Measurements from ENCODE around the gene AJAP1. TPM values are rescaled to one million over a fixed set of nuclear protein-coding genes. Genes with fewer than 3 reads are reported as not detected.

The AJAP1 gene
- polyA plus RNA-seq, 1 donor from 2014 or later: 7.9 TPM

DNA sequence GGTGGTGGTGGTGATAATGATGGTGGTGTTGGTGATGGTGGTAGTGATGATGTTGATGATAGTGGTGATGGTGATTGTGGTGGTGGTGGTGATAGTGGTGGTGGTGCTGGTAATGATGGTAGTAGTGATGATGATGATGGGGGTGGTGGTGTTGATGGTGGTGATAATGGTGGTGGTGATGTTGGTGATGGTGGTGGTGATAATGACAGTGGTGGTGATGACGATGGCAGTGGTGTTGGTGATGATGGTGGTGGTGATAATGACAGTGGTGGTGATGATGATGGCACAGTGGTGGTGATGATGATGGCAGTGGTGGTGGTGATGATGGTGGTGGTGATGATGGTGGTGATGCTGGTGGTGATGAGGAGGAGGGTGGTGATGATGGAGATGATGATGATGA, 7.0 kb upstream of the AJAP1 start:
- no peaks in the 10 kb centered on the region for H3F3A ChIP-seq (ENCODE audit: insufficient read depth, low read length, poor library complexity, severe bottlenecking)
- H2AFZ ChIP-seq (ENCODE audit: low read depth, low read length): no peak overlapping the region
- no peaks in the 10 kb centered on the region for H3K36me3 ChIP-seq (ENCODE audit: insufficient read depth, low read length)
- H3K9me2 ChIP-seq (ENCODE audit: insufficient read depth, low read length): no peaks in the 10 kb centered on the region
- no peaks in the 10 kb centered on the region for H4K20me1 ChIP-seq (ENCODE audit: insufficient read depth)
- TF ChIP-seq, protein P1, sequence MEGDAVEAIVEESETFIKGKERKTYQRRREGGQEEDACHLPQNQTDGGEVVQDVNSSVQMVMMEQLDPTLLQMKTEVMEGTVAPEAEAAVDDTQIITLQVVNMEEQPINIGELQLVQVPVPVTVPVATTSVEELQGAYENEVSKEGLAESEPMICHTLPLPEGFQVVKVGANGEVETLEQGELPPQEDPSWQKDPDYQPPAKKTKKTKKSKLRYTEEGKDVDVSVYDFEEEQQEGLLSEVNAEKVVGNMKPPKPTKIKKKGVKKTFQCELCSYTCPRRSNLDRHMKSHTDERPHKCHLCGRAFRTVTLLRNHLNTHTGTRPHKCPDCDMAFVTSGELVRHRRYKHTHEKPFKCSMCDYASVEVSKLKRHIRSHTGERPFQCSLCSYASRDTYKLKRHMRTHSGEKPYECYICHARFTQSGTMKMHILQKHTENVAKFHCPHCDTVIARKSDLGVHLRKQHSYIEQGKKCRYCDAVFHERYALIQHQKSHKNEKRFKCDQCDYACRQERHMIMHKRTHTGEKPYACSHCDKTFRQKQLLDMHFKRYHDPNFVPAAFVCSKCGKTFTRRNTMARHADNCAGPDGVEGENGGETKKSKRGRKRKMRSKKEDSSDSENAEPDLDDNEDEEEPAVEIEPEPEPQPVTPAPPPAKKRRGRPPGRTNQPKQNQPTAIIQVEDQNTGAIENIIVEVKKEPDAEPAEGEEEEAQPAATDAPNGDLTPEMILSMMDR (IDR thresholded peaks at IDR 0.05; ENCODE audit: poor library complexity, severe bottlenecking): no peak
- TF ChIP-seq, protein P2, sequence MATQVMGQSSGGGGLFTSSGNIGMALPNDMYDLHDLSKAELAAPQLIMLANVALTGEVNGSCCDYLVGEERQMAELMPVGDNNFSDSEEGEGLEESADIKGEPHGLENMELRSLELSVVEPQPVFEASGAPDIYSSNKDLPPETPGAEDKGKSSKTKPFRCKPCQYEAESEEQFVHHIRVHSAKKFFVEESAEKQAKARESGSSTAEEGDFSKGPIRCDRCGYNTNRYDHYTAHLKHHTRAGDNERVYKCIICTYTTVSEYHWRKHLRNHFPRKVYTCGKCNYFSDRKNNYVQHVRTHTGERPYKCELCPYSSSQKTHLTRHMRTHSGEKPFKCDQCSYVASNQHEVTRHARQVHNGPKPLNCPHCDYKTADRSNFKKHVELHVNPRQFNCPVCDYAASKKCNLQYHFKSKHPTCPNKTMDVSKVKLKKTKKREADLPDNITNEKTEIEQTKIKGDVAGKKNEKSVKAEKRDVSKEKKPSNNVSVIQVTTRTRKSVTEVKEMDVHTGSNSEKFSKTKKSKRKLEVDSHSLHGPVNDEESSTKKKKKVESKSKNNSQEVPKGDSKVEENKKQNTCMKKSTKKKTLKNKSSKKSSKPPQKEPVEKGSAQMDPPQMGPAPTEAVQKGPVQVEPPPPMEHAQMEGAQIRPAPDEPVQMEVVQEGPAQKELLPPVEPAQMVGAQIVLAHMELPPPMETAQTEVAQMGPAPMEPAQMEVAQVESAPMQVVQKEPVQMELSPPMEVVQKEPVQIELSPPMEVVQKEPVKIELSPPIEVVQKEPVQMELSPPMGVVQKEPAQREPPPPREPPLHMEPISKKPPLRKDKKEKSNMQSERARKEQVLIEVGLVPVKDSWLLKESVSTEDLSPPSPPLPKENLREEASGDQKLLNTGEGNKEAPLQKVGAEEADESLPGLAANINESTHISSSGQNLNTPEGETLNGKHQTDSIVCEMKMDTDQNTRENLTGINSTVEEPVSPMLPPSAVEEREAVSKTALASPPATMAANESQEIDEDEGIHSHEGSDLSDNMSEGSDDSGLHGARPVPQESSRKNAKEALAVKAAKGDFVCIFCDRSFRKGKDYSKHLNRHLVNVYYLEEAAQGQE (IDR thresholded peaks at IDR 0.05; ENCODE audit: borderline replicate concordance): no peak
- TF ChIP-seq MXI1 (conservative IDR thresholded peaks at IDR 0.05; ENCODE audit: poor library complexity, severe bottlenecking): no peak
- TF ChIP-seq TAF1 (IDR thresholded peaks at IDR 0.05; ENCODE audit: low read depth): no peak
- TF ChIP-seq SMC3 (conservative IDR thresholded peaks at IDR 0.05; ENCODE audit: poor library complexity): no peak
- TF ChIP-seq RAD21 (conservative IDR thresholded peaks at IDR 0.05): no peak
- no peak for TF ChIP-seq POLR2AphosphoS5 (IDR thresholded peaks at IDR 0.05)
- no peak for TF ChIP-seq EP300 (conservative IDR thresholded peaks at IDR 0.05; ENCODE audit: poor library complexity, severe bottlenecking)
- TF ChIP-seq EZH2 (IDR thresholded peaks at IDR 0.05; ENCODE audit: borderline replicate concordance, insufficient read depth, low read length, poor library complexity, severe bottlenecking): no peak
- no peak overlapping the region for H3K4me3 ChIP-seq (ENCODE audit: low read length)
- no peaks in the 10 kb centered on the region for H3K27me3 ChIP-seq (ENCODE audit: insufficient read depth, low read depth, low read length)
- no peaks in the 10 kb centered on the region for H3K9me3 ChIP-seq (ENCODE audit: low read length)
- no peak overlapping the region for H3K27ac ChIP-seq (ENCODE audit: low read length)
- H3K9ac ChIP-seq (ENCODE audit: low read length): no peak overlapping the region
- no peak overlapping the region for H3K4me2 ChIP-seq (ENCODE audit: low read length)
- H3K79me2 ChIP-seq (replicated peaks; ENCODE audit: insufficient read depth, low read length): no peaks in the 10 kb centered on the region

DNA sequence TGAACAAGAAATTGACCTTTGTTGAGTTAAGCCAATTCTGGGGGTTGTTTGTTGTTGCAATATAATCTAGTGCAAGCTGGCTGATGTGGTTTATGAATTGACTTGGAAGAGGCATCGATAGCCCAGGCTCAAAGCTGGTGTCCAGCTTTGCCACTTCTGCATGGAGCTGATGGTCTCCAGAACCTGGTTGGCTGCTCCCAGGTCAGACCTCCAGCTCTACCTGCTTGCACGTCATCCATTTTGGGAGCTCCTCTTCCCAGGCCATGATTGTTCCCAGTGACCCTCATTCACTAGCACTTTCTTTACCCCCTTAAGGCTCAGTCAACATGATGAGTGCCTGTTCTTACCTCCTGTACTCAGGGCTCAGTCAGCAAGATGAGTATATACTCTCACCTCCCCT, 5.8 kb upstream of the AJAP1 start:
- TF ChIP-seq, protein P1 (IDR thresholded peaks at IDR 0.05; ENCODE audit: poor library complexity, severe bottlenecking): no peak
- no peak for TF ChIP-seq TAF1 (IDR thresholded peaks at IDR 0.05; ENCODE audit: low read depth)
- no peak for TF ChIP-seq RAD21 (conservative IDR thresholded peaks at IDR 0.05)
- no peak for TF ChIP-seq MXI1 (conservative IDR thresholded peaks at IDR 0.05; ENCODE audit: poor library complexity, severe bottlenecking)
- TF ChIP-seq POLR2AphosphoS5 (IDR thresholded peaks at IDR 0.05): no peak
- no peak for TF ChIP-seq EZH2 (IDR thresholded peaks at IDR 0.05; ENCODE audit: borderline replicate concordance, insufficient read depth, low read length, poor library complexity, severe bottlenecking)
- TF ChIP-seq EP300 (conservative IDR thresholded peaks at IDR 0.05; ENCODE audit: poor library complexity, severe bottlenecking): no peak
- TF ChIP-seq, protein P2 (IDR thresholded peaks at IDR 0.05; ENCODE audit: borderline replicate concordance): no peak
- TF ChIP-seq SMC3 (conservative IDR thresholded peaks at IDR 0.05; ENCODE audit: poor library complexity): no peak

More for the DNA sequence above, 5.8 kb upstream of the AJAP1 start:
- Histone ChIP-seq H4K20me1 (ENCODE audit: insufficient read depth) (no peaks in the 10 kb centered on the region), H3K9me2 (ENCODE audit: insufficient read depth, low read length) (no peaks in the 10 kb centered on the region), H3K36me3 (ENCODE audit: insufficient read depth, low read length) (no peaks in the 10 kb centered on the region), H3F3A (ENCODE audit: insufficient read depth, low read length, poor library complexity, severe bottlenecking) (no peaks in the 10 kb centered on the region), H3K4me2 (ENCODE audit: low read length) (no peak overlapping the region), H3K4me3 (ENCODE audit: low read length) (no peak overlapping the region), H3K27ac (ENCODE audit: low read length) (no peak overlapping the region), H3K79me2 (replicated peaks; ENCODE audit: insufficient read depth, low read length) (no peaks in the 10 kb centered on the region), H3K9ac (ENCODE audit: low read length) (no peak overlapping the region), H2AFZ (ENCODE audit: low read depth, low read length) (no peak overlapping the region), H3K9me3 (ENCODE audit: low read length) (no peaks in the 10 kb centered on the region), H3K27me3 (ENCODE audit: insufficient read depth, low read depth, low read length) (peaks cover 10% of the 10 kb centered on the region)

Measured in neural cell (in vitro differentiated cells).